H9 (cell line): ENCODE data around the gene SLC17A9. TPM values are rescaled to one million over a fixed set of nuclear protein-coding genes. Genes with fewer than 3 reads are reported as not detected.

Experiments used
- DNase-seq: peaks from one replicate; pipeline ENCODE4 v3.0.0-alpha.2; 2017
- H2AFZ ChIP-seq: one replicate; pipeline ENCODE4 v1.6.1; 2013; ENCODE audit warnings: mild to moderate bottlenecking, low read length, control low read depth, moderate library complexity
- H2AK5ac ChIP-seq: 2 replicates; pipeline ENCODE4 v1.6.1; 2013; ENCODE audit warnings: low read length, control low read depth, mixed read lengths; ENCODE audit not compliant: insufficient read length
- H2BK120ac ChIP-seq: one replicate; pipeline ENCODE4 v1.6.1; 2013; ENCODE audit warnings: low read depth, mild to moderate bottlenecking, low read length, control low read depth, inconsistent platforms; ENCODE audit not compliant: poor library complexity, severe bottlenecking
- H2BK12ac ChIP-seq: 2 replicates; pipeline ENCODE4 v1.6.1; 2013; ENCODE audit warnings: low read length, control low read depth, mixed read lengths, low read depth; ENCODE audit not compliant: insufficient read length
- H2BK15ac ChIP-seq: 2 replicates; pipeline ENCODE4 v1.6.1; 2013; ENCODE audit warnings: low read depth, low read length, control low read depth
- H2BK20ac ChIP-seq: one replicate; pipeline ENCODE4 v1.6.1; 2013; ENCODE audit warnings: low read depth, mild to moderate bottlenecking, low read length, control low read depth, inconsistent platforms; ENCODE audit not compliant: poor library complexity, severe bottlenecking
- H2BK5ac ChIP-seq: 2 replicates; pipeline ENCODE4 v1.6.1; 2013; ENCODE audit warnings: low read length, control low read depth, mixed read lengths; ENCODE audit not compliant: insufficient read length
- H3K14ac ChIP-seq: 2 replicates; pipeline ENCODE4 v1.6.1; 2013; ENCODE audit warnings: low read length, control low read depth; ENCODE audit not compliant: insufficient read depth
- H3K18ac ChIP-seq: 2 replicates; pipeline ENCODE4 v1.6.1; 2013; ENCODE audit warnings: low read depth, mild to moderate bottlenecking, mixed read lengths, low read length, control low read depth; ENCODE audit not compliant: insufficient read length
- H3K23ac ChIP-seq: 2 replicates; pipeline ENCODE4 v1.6.1; 2013; ENCODE audit warnings: low read length, control low read depth, mixed read lengths, low read depth; ENCODE audit not compliant: insufficient read length
- H3K23me2 ChIP-seq: 2 replicates; pipeline ENCODE4 v1.6.1; 2013; ENCODE audit warnings: low read depth, mild to moderate bottlenecking, mixed read lengths, low read length, control low read depth; ENCODE audit not compliant: insufficient read length, poor library complexity, severe bottlenecking
- H3K27ac ChIP-seq: 2 replicates; pipeline ENCODE4 v1.5.1; 2013; ENCODE audit warnings: low read length, control low read depth, mixed read lengths, low read depth; ENCODE audit not compliant: insufficient read length
- H3K27me3 ChIP-seq: 2 replicates; pipeline ENCODE4 v1.6.1; 2013; ENCODE audit warnings: low read length, control low read depth, inconsistent platforms; ENCODE audit not compliant: insufficient read depth
- H3K4ac ChIP-seq: 2 replicates; pipeline ENCODE4 v1.6.1; 2013; ENCODE audit warnings: low read depth, mild to moderate bottlenecking, control low read depth, inconsistent platforms, low read length, moderate library complexity
- H3K4me1 ChIP-seq: 2 replicates; pipeline ENCODE4 v1.6.1; 2013; ENCODE audit warnings: low read length, control low read depth, inconsistent platforms; ENCODE audit not compliant: insufficient read depth
- H3K4me2 ChIP-seq: 2 replicates; pipeline ENCODE4 v1.6.1; 2013; ENCODE audit warnings: low read length, control low read depth, mixed read lengths; ENCODE audit not compliant: insufficient read length, insufficient read depth
- H3K56ac ChIP-seq: 2 replicates; pipeline ENCODE4 v1.6.1; 2013; ENCODE audit warnings: low read depth, mild to moderate bottlenecking, mixed read lengths, low read length, control low read depth; ENCODE audit not compliant: insufficient read length
- H3K79me1 ChIP-seq: 2 replicates; pipeline ENCODE4 v1.6.1; 2013; ENCODE audit warnings: low read depth, mild to moderate bottlenecking, moderate library complexity, low read length, control low read depth, inconsistent platforms; ENCODE audit not compliant: insufficient read depth, poor library complexity, severe bottlenecking
- H3K79me2 ChIP-seq: 2 replicates; pipeline ENCODE4 v1.6.1; 2013; ENCODE audit warnings: low read length, control low read depth, inconsistent platforms; ENCODE audit not compliant: insufficient read depth
- H3K9ac ChIP-seq: 2 replicates; pipeline ENCODE4 v1.6.1; 2013; ENCODE audit warnings: low read length, control low read depth, mixed read lengths; ENCODE audit not compliant: insufficient read length; ENCODE audit errors: extremely low read depth
- H3K9me3 ChIP-seq: one replicate; pipeline ENCODE4 v1.6.1; 2013; ENCODE audit warnings: low read depth, low read length, inconsistent platforms; ENCODE audit not compliant: control insufficient read depth
- H3T11ph ChIP-seq: one replicate; pipeline ENCODE4 v1.6.1; 2013; ENCODE audit warnings: mild to moderate bottlenecking, low read length, control low read depth, inconsistent platforms
- H4K20me1 ChIP-seq: one replicate; pipeline ENCODE4 v1.6.1; 2013; ENCODE audit not compliant: control insufficient read depth, insufficient read length, insufficient read depth
- H4K5ac ChIP-seq: 2 replicates; pipeline ENCODE4 v1.6.1; 2013; ENCODE audit warnings: low read depth, mild to moderate bottlenecking, mixed read lengths, low read length, control low read depth; ENCODE audit not compliant: insufficient read length
- H4K8ac ChIP-seq: replicated peaks from 2 replicates; pipeline ENCODE4 v1.6.1; 2013; ENCODE audit warnings: low read length, control low read depth, mixed read lengths, low read depth; ENCODE audit not compliant: insufficient read length
- H4K91ac ChIP-seq: 2 replicates; pipeline ENCODE4 v1.6.1; 2013; ENCODE audit warnings: low read depth, mild to moderate bottlenecking, moderate library complexity, mixed read lengths, low read length, control low read depth; ENCODE audit not compliant: insufficient read length
- H3K27ac Mint-ChIP-seq, 3 experiments: 2 replicates in 2 of 3; 3 replicates in 1 of 3; pipeline ENCODE4 v1.8.0; 2020 to 2021; ENCODE audit warnings: mixed read lengths in 3 of 3, mild to moderate bottlenecking in 1 of 3, moderate library complexity in 1 of 3
- H3K27me3 Mint-ChIP-seq: 2 replicates; pipeline ENCODE4 v1.8.0; 2021; ENCODE audit warnings: low read depth, mild to moderate bottlenecking, moderate library complexity, mixed read lengths
- H3K36me3 Mint-ChIP-seq, 3 experiments: 2 replicates in 2 of 3; 3 replicates in 1 of 3; pipeline ENCODE4 v1.8.0; 2020 to 2021; ENCODE audit warnings: low read depth in 3 of 3, mixed read lengths in 3 of 3; ENCODE audit not compliant: insufficient read depth in 1 of 3
- H3K4me1 Mint-ChIP-seq, 2 experiments: 2 replicates each; pipeline ENCODE4 v1.8.0; 2020; ENCODE audit warnings: mixed read lengths in 2 of 2
- H3K4me3 Mint-ChIP-seq, 2 experiments: 2 replicates in 1 of 2; 3 replicates in 1 of 2; pipeline ENCODE4 v1.8.0; 2020 to 2021; ENCODE audit warnings: mild to moderate bottlenecking in 2 of 2, mixed read lengths in 2 of 2, moderate library complexity in 1 of 2
- H3K9me3 Mint-ChIP-seq, 2 experiments: 2 replicates in 1 of 2; 3 replicates in 1 of 2; pipeline ENCODE4 v1.8.0; 2020; ENCODE audit warnings: mild to moderate bottlenecking in 2 of 2, mixed read lengths in 2 of 2, moderate library complexity in 1 of 2
- CTCF ChIP-seq: fragments of 200-600 bp; sonication (generic); conservative IDR thresholded peaks from 3 replicates; pipeline ENCODE4 v1.8.0; 2021; ENCODE audit warnings: antibody characterized with exemption, mild to moderate bottlenecking
- WGBS: extraction: QIAGEN DNeasy Blood & Tissue Kit; methylation state at CpG from one replicate; pipeline ENCODE4 v1.1.7; 2013; ENCODE audit warnings: missing lambda C conversion rate, low lambda C conversion rate, mixed read lengths; ENCODE audit not compliant: insufficient read length; ENCODE audit errors: extremely low coverage; 5-methylcytosine and 5-hydroxymethylcytosine counted together
- total RNA-seq: library from RNA; stranded (reverse); gene quantifications from 2 replicates; pipeline ENCODE4 v1.2.1, GENCODE V29; 2021

SLC17A9 gene
- total RNA-seq, 1 experiment from 2014 or later, result 20.9 TPM

- Mint-ChIP-seq H3K27ac (no peak overlapping the region), H3K4me1 (peaks cover 24 to 54% of the 10 kb centered on the region in 2 experiments), H3K36me3 (no peaks in the 10 kb centered on the region), H3K9me3 (peaks cover 0 to 3% of the 10 kb centered on the region in 2 experiments; a peak in 2 of 5 replicates), H3K4me3 (no peak overlapping the region), H3K27me3 (peaks cover 62% of the 10 kb centered on the region)
- Histone ChIP-seq H3K18ac (no peak overlapping the region), H3T11ph (no peak overlapping the region), H2BK5ac (no peak overlapping the region), H2BK15ac (no peak overlapping the region), H3K79me1 (no peaks in the 10 kb centered on the region), H4K91ac (no peak overlapping the region), H2BK12ac (no peak overlapping the region), H2AFZ (no peak overlapping the region), H3K4me1 (no peaks in the 10 kb centered on the region; the same call in 1 of the 2 replicates), H2BK120ac (no peak overlapping the region), H3K14ac (no peak overlapping the region), H3K23ac (no peak overlapping the region), H4K5ac (no peak overlapping the region), H3K27me3 (peaks cover 3% of the 10 kb centered on the region; the same call in 1 of the 2 replicates), H4K8ac (no peak overlapping the region), H3K4me2 (no peak overlapping the region), H3K27ac (no peak overlapping the region), H3K9ac (no peak overlapping the region), H3K79me2 (no peaks in the 10 kb centered on the region), H2AK5ac (no peak overlapping the region), H3K9me3 (no peaks in the 10 kb centered on the region), H2BK20ac (no peak overlapping the region), H3K56ac (no peak overlapping the region), H3K23me2 (no peaks in the 10 kb centered on the region), H4K20me1 (peaks cover 2% of the 10 kb centered on the region), H3K4ac (no peak overlapping the region)
- WGBS, result no CpG with 5 or more reads among the region's 14 CpGs
- no peak for TF ChIP-seq CTCF
- DNase-seq, result no peak
Observed at GRCh38 chr20:62996596-62996982, 44.1 kb downstream of the SLC17A9 start.
